AG04449 (cell line): ENCODE results near the gene RNF148.

ENCODE experiments used
- CTCF ChIA-PET: fragments of 350-600 bp; formaldehyde crosslinking; extraction: SDS; loops from one replicate; lab custom pipeline; 2021; ENCODE audit warnings: antibody characterized with exemption; lab: Yijun Ruan, JAX
- POLR2A ChIA-PET: fragments of 400-600, 350-600 bp; formaldehyde crosslinking; extraction: SDS; loops from one replicate; lab custom pipeline; 2020; ENCODE audit warnings: antibody characterized with exemption, inconsistent platforms; lab: Yijun Ruan, JAX
- DNase-seq: peaks from one replicate; pipeline ENCODE4 v3.0.0-alpha.2; 2010; ENCODE audit warnings: low read depth, low spot score
- H3K4me3 ChIP-seq: 2 replicates; pipeline ENCODE4 v1.5.1; 2011; ENCODE audit warnings: low read depth, mild to moderate bottlenecking, control low read depth, low read length
- CTCF ChIP-seq: IDR thresholded peaks from one replicate; pipeline ENCODE4 v1.5.1; 2011; ENCODE audit warnings: mild to moderate bottlenecking, moderate library complexity, low read length, control low read depth, inconsistent platforms; ENCODE audit not compliant: insufficient read depth; ENCODE audit errors: missing control alignments

RNF148 gene, protein sequence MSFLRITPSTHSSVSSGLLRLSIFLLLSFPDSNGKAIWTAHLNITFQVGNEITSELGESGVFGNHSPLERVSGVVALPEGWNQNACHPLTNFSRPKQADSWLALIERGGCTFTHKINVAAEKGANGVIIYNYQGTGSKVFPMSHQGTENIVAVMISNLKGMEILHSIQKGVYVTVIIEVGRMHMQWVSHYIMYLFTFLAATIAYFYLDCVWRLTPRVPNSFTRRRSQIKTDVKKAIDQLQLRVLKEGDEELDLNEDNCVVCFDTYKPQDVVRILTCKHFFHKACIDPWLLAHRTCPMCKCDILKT

GRCh38 chr7:122702872-122703510 is at the start of gene RNF148:
Gene RNF148, minus strand, starts transcription at chr7:122702922. Its CDS starts 172 bp downstream, at chr7:122702750.
- H3K4me3 ChIP-seq = no peak within 1 kb of the TSS
- POLR2A ChIA-PET = no interaction called here
- no peak for TF ChIP-seq CTCF
- DNase-seq = no peak
- CTCF ChIA-PET = no interaction called here

DNA sequence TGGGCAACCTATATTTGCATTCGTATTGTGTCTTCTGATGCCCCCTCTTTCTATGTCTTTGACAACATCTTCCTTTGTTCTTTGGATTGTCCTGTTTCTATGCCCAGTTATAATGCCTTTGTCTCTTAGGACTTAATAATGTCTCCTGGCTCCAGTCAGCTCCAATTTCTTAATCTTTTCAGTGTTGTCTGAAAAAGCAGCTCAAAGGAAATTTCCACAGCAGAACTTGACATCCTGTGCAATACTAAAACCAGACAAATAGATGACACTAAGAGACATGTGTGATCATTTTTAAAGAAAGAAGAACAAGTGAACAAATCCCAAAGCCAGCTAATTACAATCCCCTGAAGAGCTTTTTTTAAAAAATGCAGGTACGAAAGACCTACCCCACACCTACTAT is 47.7 kb upstream of the RNF148 start:
- DNase-seq = no peak
- POLR2A ChIA-PET = no interaction called here
- no peak overlapping the region for H3K4me3 ChIP-seq
- CTCF ChIA-PET = no interaction called here
- no peak for TF ChIP-seq CTCF

DNA sequence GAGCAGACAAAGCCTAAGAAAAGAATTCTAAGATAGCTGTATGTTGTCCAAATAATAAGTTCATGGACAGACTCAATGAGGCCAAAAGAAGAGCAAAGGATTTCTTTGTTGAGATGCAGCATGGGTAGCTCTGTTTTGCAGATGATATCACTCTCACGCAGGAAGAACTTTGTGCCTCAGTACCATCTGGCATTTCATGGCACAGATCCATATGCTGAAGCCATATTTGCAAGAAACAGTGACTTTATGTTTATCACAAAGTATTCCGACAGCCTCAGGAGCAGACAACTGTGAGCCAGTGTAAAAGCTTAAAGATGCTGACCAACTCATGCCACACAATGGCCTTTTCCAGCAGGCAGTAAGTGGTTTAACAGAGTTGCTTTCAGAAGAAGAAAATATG is 45.5 kb upstream of the RNF148 start:
- no peak for TF ChIP-seq CTCF
- ChIA-PET CTCF (no interaction called here), POLR2A (no interaction called here)
- H3K4me3 ChIP-seq = no peak overlapping the region
- no peak for DNase-seq

GRCh38 chr7:122746948-122747347 is 44.2 kb upstream of the RNF148 start:
- DNase-seq = no peak
- no peak overlapping the region for H3K4me3 ChIP-seq
- ChIA-PET CTCF (no interaction called here), POLR2A (no interaction called here)
- TF ChIP-seq CTCF = no peak

DNA sequence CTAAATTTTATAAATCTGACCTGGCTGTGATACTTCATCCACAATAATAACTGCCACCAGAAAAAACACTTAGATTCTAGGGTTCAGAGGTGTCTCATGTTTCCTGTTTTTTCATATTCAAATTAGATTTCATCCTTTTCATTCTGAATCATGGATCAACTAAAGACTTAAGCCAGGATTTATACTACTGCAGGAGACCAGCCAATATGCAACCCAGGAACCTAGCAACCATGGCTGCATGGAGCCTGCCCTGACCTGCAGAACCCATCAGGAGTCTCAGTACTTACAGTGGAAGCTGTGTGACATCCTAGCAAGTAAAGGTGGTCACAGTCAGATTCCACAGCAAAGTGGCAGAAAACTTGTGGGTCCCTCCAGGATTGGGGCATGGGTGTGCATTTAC is 40.5 kb upstream of the RNF148 start:
- ChIA-PET CTCF (no interaction called here), POLR2A (no interaction called here)
- H3K4me3 ChIP-seq = no peak overlapping the region
- TF ChIP-seq CTCF = no peak
- no peak for DNase-seq

- POLR2A ChIA-PET = no interaction called here
- DNase-seq = no peak
- CTCF ChIA-PET = no interaction called here
- no peak overlapping the region for H3K4me3 ChIP-seq
- no peak for TF ChIP-seq CTCF
These were observed 36.2 kb upstream of the RNF148 start for GRCh38 chr7:122738947-122739346.
